Measurements from ENCODE around the gene SLC12A2.

- TF ChIP-seq L3MBTL2 (conservative IDR thresholded peaks at IDR 0.05), result no peak
- TF ChIP-seq SUZ12 (IDR thresholded peaks at IDR 0.05), result no peak
- no peak for TF ChIP-seq PKNOX1 (IDR thresholded peaks at IDR 0.05)
- TF ChIP-seq CTBP1 (IDR thresholded peaks at IDR 0.05; ENCODE audit: borderline replicate concordance), result no peak
- no peak for TF ChIP-seq FOXK2 (IDR thresholded peaks at IDR 0.05)
- TF ChIP-seq SP1 (IDR thresholded peaks at IDR 0.05), result no peak
- TF ChIP-seq FOXM1 (IDR thresholded peaks at IDR 0.05; ENCODE audit: borderline replicate concordance), result no peak
- no peak for TF ChIP-seq ELF4 (IDR thresholded peaks at IDR 0.05)
- no peak for TF ChIP-seq FOXA1 (IDR thresholded peaks at IDR 0.05)
- TF ChIP-seq TARDBP (IDR thresholded peaks at IDR 0.05), result no peak
Observed at GRCh38 chr5:128197896-128198522, 114.4 kb downstream of the SLC12A2 start.
